ENCODE measurements around the gene CPSF3. TPM values are rescaled to one million over a fixed set of nuclear protein-coding genes. Genes with fewer than 3 reads are reported as not detected.

Gene CPSF3
- total RNA-seq, 1 experiment from 2014 or later: 86.8 TPM

DNA sequence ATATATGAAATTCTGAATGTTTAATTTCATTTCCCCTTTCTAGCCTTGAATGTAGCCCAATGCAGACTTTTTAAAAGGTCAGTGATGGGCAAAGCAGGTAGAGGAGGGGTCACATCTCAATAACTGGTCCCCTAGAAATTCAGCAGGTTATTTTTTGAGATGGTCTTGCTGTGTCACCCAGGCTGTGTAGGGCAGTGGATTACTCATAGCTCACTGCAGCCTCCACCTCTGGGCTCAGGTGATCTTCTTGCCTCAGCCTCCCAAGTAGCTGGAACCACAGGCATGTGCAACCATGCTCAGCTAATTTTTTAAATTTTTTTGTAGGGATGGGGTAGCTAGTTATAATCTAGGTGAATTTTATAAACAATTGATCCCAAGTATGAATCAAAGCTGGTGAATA is 59.7 kb downstream of the CPSF3 start:
- Histone ChIP-seq H3K4me3 (ENCODE audit: low read depth, low read length, poor library complexity, severe bottlenecking) (no peak overlapping the region), H3K4me1 (ENCODE audit: insufficient read depth, low read length, poor library complexity, severe bottlenecking) (no peaks in the 10 kb centered on the region), H3K27me3 (replicated peaks; ENCODE audit: insufficient read depth, low read depth, low read length, poor library complexity) (no peaks in the 10 kb centered on the region), H3K9me3 (ENCODE audit: low read depth, low read length, poor library complexity, severe bottlenecking) (no peaks in the 10 kb centered on the region), H3K27ac (ENCODE audit: low read depth, low read length, poor library complexity, severe bottlenecking) (no peak overlapping the region), H3K36me3 (ENCODE audit: insufficient read depth, low read length, poor library complexity, severe bottlenecking) (peaks cover 91% of the 10 kb centered on the region)
- POLR2A ChIA-PET (ENCODE audit: low non-redundant PET): no interaction called here
- TF ChIP-seq CTCF (conservative IDR thresholded peaks at IDR 0.05; ENCODE audit: low read depth, low read length) (no peak), EZH2 (IDR thresholded peaks at IDR 0.05; ENCODE audit: borderline replicate concordance, low read depth, low read length, poor library complexity, severe bottlenecking) (no peak)
- CTCF ChIA-PET: no interaction called here
- DNase-seq (ENCODE audit: low spot score): no peak
- BruUV-seq (replicated peaks): no TSS peak
- intact Hi-C loops (cut with micrococcal nuclease; ENCODE audit: unreplicated experiment): no loop called here

GRCh38 chr2:9484533-9484932 is 61.1 kb downstream of the CPSF3 start:
- no TSS peak for BruUV-seq (replicated peaks)
- intact Hi-C loops (cut with micrococcal nuclease; ENCODE audit: unreplicated experiment): no loop called here
- POLR2A ChIA-PET (ENCODE audit: low non-redundant PET): no interaction called here

GRCh38 chr2:9488583-9489547 is 65.4 kb downstream of the CPSF3 start:
- no peaks in the 10 kb centered on the region for H3K4me1 ChIP-seq (ENCODE audit: insufficient read depth, low read length, poor library complexity, severe bottlenecking)
- H3K36me3 ChIP-seq (ENCODE audit: insufficient read depth, low read length, poor library complexity, severe bottlenecking): peaks cover 99% of the 10 kb centered on the region
- intact Hi-C loops (cut with micrococcal nuclease; ENCODE audit: unreplicated experiment): no loop called here
- CTCF ChIA-PET: no interaction called here
- no peak for DNase-seq (ENCODE audit: low spot score)
- TSS peak; percentile 11 for BruUV-seq (replicated peaks)
- TF ChIP-seq CTCF (conservative IDR thresholded peaks at IDR 0.05; ENCODE audit: low read depth, low read length): no peak
- no peak for TF ChIP-seq EZH2 (IDR thresholded peaks at IDR 0.05; ENCODE audit: borderline replicate concordance, low read depth, low read length, poor library complexity, severe bottlenecking)
- no peaks in the 10 kb centered on the region for H3K9me3 ChIP-seq (ENCODE audit: low read depth, low read length, poor library complexity, severe bottlenecking)
- POLR2A ChIA-PET (ENCODE audit: low non-redundant PET): no interaction called here
- no peak overlapping the region for H3K4me3 ChIP-seq (ENCODE audit: low read depth, low read length, poor library complexity, severe bottlenecking)
- no peaks in the 10 kb centered on the region for H3K27me3 ChIP-seq (replicated peaks; ENCODE audit: insufficient read depth, low read depth, low read length, poor library complexity)
- no peak overlapping the region for H3K27ac ChIP-seq (ENCODE audit: low read depth, low read length, poor library complexity, severe bottlenecking)

More at GRCh38 chr2:9484533-9484932, 61.1 kb downstream of the CPSF3 start:
- no peak for DNase-seq (ENCODE audit: low spot score)
- H3K27me3 ChIP-seq (replicated peaks; ENCODE audit: insufficient read depth, low read depth, low read length, poor library complexity): no peaks in the 10 kb centered on the region
- no peaks in the 10 kb centered on the region for H3K4me1 ChIP-seq (ENCODE audit: insufficient read depth, low read length, poor library complexity, severe bottlenecking)
- H3K36me3 ChIP-seq (ENCODE audit: insufficient read depth, low read length, poor library complexity, severe bottlenecking): peaks cover 95% of the 10 kb centered on the region
- no peak for TF ChIP-seq EZH2 (IDR thresholded peaks at IDR 0.05; ENCODE audit: borderline replicate concordance, low read depth, low read length, poor library complexity, severe bottlenecking)
- CTCF ChIA-PET: no interaction called here
- no peak overlapping the region for H3K4me3 ChIP-seq (ENCODE audit: low read depth, low read length, poor library complexity, severe bottlenecking)
- H3K27ac ChIP-seq (ENCODE audit: low read depth, low read length, poor library complexity, severe bottlenecking): no peak overlapping the region
- H3K9me3 ChIP-seq (ENCODE audit: low read depth, low read length, poor library complexity, severe bottlenecking): no peaks in the 10 kb centered on the region
